ENCODE results near the gene RGS3. TPM values are rescaled to one million over a fixed set of nuclear protein-coding genes. Genes with fewer than 3 reads are reported as not detected.

The RGS3 gene
- total RNA-seq, 1 donor from 2014 or later: 18.9 TPM

GRCh38 chr9:113566016-113566711 is 102.6 kb downstream of the RGS3 start:
- Mint-ChIP-seq H3K27ac (ENCODE audit: unreplicated experiment) (peak overlapping the region; percentile 66), H3K9me3 (ENCODE audit: unreplicated experiment) (peaks cover 4% of the 10 kb centered on the region), H3K27me3 (ENCODE audit: unreplicated experiment) (peaks cover 10% of the 10 kb centered on the region), H3K4me3 (ENCODE audit: unreplicated experiment) (peak overlapping the region; percentile 82), H3K4me1 (ENCODE audit: low read depth, unreplicated experiment) (peaks cover 20% of the 10 kb centered on the region), H3K36me3 (ENCODE audit: unreplicated experiment) (no peaks in the 10 kb centered on the region)
- TF ChIP-seq, protein P1, sequence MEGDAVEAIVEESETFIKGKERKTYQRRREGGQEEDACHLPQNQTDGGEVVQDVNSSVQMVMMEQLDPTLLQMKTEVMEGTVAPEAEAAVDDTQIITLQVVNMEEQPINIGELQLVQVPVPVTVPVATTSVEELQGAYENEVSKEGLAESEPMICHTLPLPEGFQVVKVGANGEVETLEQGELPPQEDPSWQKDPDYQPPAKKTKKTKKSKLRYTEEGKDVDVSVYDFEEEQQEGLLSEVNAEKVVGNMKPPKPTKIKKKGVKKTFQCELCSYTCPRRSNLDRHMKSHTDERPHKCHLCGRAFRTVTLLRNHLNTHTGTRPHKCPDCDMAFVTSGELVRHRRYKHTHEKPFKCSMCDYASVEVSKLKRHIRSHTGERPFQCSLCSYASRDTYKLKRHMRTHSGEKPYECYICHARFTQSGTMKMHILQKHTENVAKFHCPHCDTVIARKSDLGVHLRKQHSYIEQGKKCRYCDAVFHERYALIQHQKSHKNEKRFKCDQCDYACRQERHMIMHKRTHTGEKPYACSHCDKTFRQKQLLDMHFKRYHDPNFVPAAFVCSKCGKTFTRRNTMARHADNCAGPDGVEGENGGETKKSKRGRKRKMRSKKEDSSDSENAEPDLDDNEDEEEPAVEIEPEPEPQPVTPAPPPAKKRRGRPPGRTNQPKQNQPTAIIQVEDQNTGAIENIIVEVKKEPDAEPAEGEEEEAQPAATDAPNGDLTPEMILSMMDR (IDR thresholded peaks at IDR 0.05; ENCODE audit: partially characterized antibody, unreplicated experiment): no peak
- DNase-seq: peak; percentile 71

GRCh38 chr9:113566712-113567071 is 103.2 kb downstream of the RGS3 start:
- H3K4me3 Mint-ChIP-seq (ENCODE audit: unreplicated experiment): no peak overlapping the region
- no peaks in the 10 kb centered on the region for H3K36me3 Mint-ChIP-seq (ENCODE audit: unreplicated experiment)
- H3K9me3 Mint-ChIP-seq (ENCODE audit: unreplicated experiment): peaks cover 9% of the 10 kb centered on the region
- TF ChIP-seq, protein P1 (IDR thresholded peaks at IDR 0.05; ENCODE audit: partially characterized antibody, unreplicated experiment): no peak
- DNase-seq: no peak
- H3K27me3 Mint-ChIP-seq (ENCODE audit: unreplicated experiment): peaks cover 8% of the 10 kb centered on the region
- peaks cover 20% of the 10 kb centered on the region for H3K4me1 Mint-ChIP-seq (ENCODE audit: low read depth, unreplicated experiment)
- no peak overlapping the region for H3K27ac Mint-ChIP-seq (ENCODE audit: unreplicated experiment)

GRCh38 chr9:113567361-113568080 is 104.0 kb downstream of the RGS3 start:
- no peak overlapping the region for H3K27ac Mint-ChIP-seq (ENCODE audit: unreplicated experiment)
- H3K36me3 Mint-ChIP-seq (ENCODE audit: unreplicated experiment): no peaks in the 10 kb centered on the region
- no peak for DNase-seq
- peaks cover 8% of the 10 kb centered on the region for H3K27me3 Mint-ChIP-seq (ENCODE audit: unreplicated experiment)
- H3K4me1 Mint-ChIP-seq (ENCODE audit: low read depth, unreplicated experiment): peaks cover 20% of the 10 kb centered on the region
- peaks cover 11% of the 10 kb centered on the region for H3K9me3 Mint-ChIP-seq (ENCODE audit: unreplicated experiment)
- TF ChIP-seq, protein P1 (IDR thresholded peaks at IDR 0.05; ENCODE audit: partially characterized antibody, unreplicated experiment): no peak
- no peak overlapping the region for H3K4me3 Mint-ChIP-seq (ENCODE audit: unreplicated experiment)

DNA sequence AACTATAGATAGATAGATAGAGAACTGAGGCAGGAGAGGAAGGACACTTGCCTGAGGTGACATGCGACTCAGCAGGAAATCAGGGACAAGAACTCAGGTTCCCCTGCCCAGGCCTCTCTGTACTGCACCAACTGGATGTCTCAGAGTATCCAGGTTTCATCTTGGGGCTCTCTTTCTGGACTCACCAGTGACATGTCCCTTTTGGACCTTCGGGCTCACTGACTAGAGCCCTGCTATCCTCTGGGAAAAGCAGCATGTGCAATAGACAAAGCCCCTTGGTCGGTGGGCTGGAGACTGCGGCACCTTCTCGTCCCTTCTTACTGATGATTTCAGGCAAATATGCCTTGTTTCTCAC is 104.5 kb downstream of the RGS3 start:
- no peak for DNase-seq
- Mint-ChIP-seq H3K27me3 (ENCODE audit: unreplicated experiment) (peaks cover 8% of the 10 kb centered on the region), H3K36me3 (ENCODE audit: unreplicated experiment) (no peaks in the 10 kb centered on the region), H3K4me1 (ENCODE audit: low read depth, unreplicated experiment) (peaks cover 20% of the 10 kb centered on the region), H3K4me3 (ENCODE audit: unreplicated experiment) (no peak overlapping the region), H3K27ac (ENCODE audit: unreplicated experiment) (no peak overlapping the region), H3K9me3 (ENCODE audit: unreplicated experiment) (peaks cover 11% of the 10 kb centered on the region)
- TF ChIP-seq, protein P1 (IDR thresholded peaks at IDR 0.05; ENCODE audit: partially characterized antibody, unreplicated experiment): no peak
